CD14-positive monocyte (primary cell): Measurements from ENCODE around the gene LATS2. TPM values are rescaled to one million over a fixed set of nuclear protein-coding genes. Genes with fewer than 3 reads are reported as not detected.

ENCODE experiments used
- DNase-seq, 3 donors: peaks; one replicate each; pipeline ENCODE4 v3.0.0-alpha.2; 2011 to 2022
- H2AFZ ChIP-seq: 2 replicates; pipeline ENCODE4 v1.6.0; 2012; ENCODE audit warnings: mild to moderate bottlenecking, low read depth, low read length, inconsistent platforms; ENCODE audit not compliant: insufficient read depth, poor library complexity, severe bottlenecking
- H3K27ac ChIP-seq, 2 donors: 1 replicate in 1 of 2; 2 replicates in 1 of 2; pipeline ENCODE4 v1.5.1; 2012 to 2013; ENCODE audit warnings: low read length in 2 of 2, control low read depth in 1 of 2, inconsistent platforms in 1 of 2, low read depth in 1 of 2, mild to moderate bottlenecking in 1 of 2
- H3K27me3 ChIP-seq, 2 donors: one replicate each; pipeline versions ENCODE4 v1.6.0 to v1.6.1; 2011 to 2013; ENCODE audit warnings: low read length in 2 of 2; ENCODE audit not compliant: control insufficient read depth in 2 of 2, insufficient read depth in 2 of 2
- H3K36me3 ChIP-seq, 2 donors: replicated peaks in 1 of 2; 1 replicate in 1 of 2; 2 replicates in 1 of 2; pipeline versions ENCODE4 v1.5.1 to v1.6.1; 2012 to 2013; ENCODE audit warnings: low read length in 2 of 2, control low read depth in 1 of 2, inconsistent platforms in 1 of 2, mild to moderate bottlenecking in 1 of 2; ENCODE audit not compliant: insufficient read depth in 2 of 2, control insufficient read depth in 1 of 2
- H3K4me1 ChIP-seq, 2 donors: 1 replicate in 1 of 2; 2 replicates in 1 of 2; pipeline versions ENCODE4 v1.5.1 to v1.6.1; 2012 to 2013; ENCODE audit warnings: low read length in 2 of 2, control low read depth in 1 of 2, inconsistent platforms in 1 of 2, mild to moderate bottlenecking in 1 of 2, moderate library complexity in 1 of 2; ENCODE audit not compliant: insufficient read depth in 2 of 2, control insufficient read depth in 1 of 2
- H3K4me2 ChIP-seq: replicated peaks from 2 replicates; pipeline ENCODE3; 2012; ENCODE audit warnings: low read length, moderate library complexity, mild to moderate bottlenecking; ENCODE audit not compliant: poor library complexity, severe bottlenecking; ENCODE audit errors: extremely low read depth
- H3K4me3 ChIP-seq, 3 experiments: fragments of 200-600 bp in 1 of 3; sonication (generic) in 1 of 3; replicated peaks in 1 of 3; 1 replicate in 2 of 3; 2 replicates in 1 of 3; pipeline ENCODE4 v1.5.1; 2011 to 2013; ENCODE audit warnings: low read length in 3 of 3, mild to moderate bottlenecking in 3 of 3, control low read depth in 2 of 3, low read depth in 2 of 3, inconsistent platforms in 1 of 3, moderate library complexity in 1 of 3
- H3K79me2 ChIP-seq: 2 replicates; pipeline ENCODE4 v1.6.0; 2012; ENCODE audit warnings: mild to moderate bottlenecking, control low read depth, inconsistent platforms, low read length, moderate library complexity; ENCODE audit not compliant: insufficient read depth
- H3K9ac ChIP-seq: 2 replicates; pipeline ENCODE4 v1.6.0; 2017; ENCODE audit warnings: low read length, mild to moderate bottlenecking; ENCODE audit not compliant: insufficient read depth, poor library complexity, severe bottlenecking
- H3K9me3 ChIP-seq, 2 donors: replicated peaks in 1 of 2; 1 replicate in 1 of 2; 2 replicates in 1 of 2; pipeline versions ENCODE4 v1.5.1 to v1.6.1; 2012 to 2013; ENCODE audit warnings: low read length in 2 of 2, control low read depth in 1 of 2; ENCODE audit not compliant: control insufficient read depth in 1 of 2, insufficient read depth in 1 of 2
- H4K20me1 ChIP-seq: 2 replicates; pipeline ENCODE4 v1.6.0; 2012; ENCODE audit warnings: mild to moderate bottlenecking, low read length, control low read depth, moderate library complexity; ENCODE audit not compliant: insufficient read depth
- H3K27ac Mint-ChIP-seq, 7 donors: one replicate each; pipeline ENCODE4 v1.8.0; 2020; ENCODE audit warnings: mild to moderate bottlenecking in 7 of 7, mixed read lengths in 7 of 7, moderate library complexity in 6 of 7, inconsistent platforms in 2 of 7
- H3K27me3 Mint-ChIP-seq, 3 donors: one replicate each; pipeline ENCODE4 v1.8.0; 2021 to 2022; ENCODE audit warnings: low read depth in 3 of 3, mild to moderate bottlenecking in 3 of 3, mixed read lengths in 3 of 3, moderate library complexity in 3 of 3, inconsistent platforms in 1 of 3
- H3K36me3 Mint-ChIP-seq, 2 donors: one replicate each; pipeline ENCODE4 v1.8.0; 2020; ENCODE audit warnings: mixed read lengths in 2 of 2, inconsistent platforms in 1 of 2, mild to moderate bottlenecking in 1 of 2
- H3K4me1 Mint-ChIP-seq: one replicate; pipeline ENCODE4 v1.8.0; 2020; ENCODE audit warnings: mild to moderate bottlenecking, mixed read lengths
- H3K4me3 Mint-ChIP-seq, 2 donors: one replicate each; pipeline ENCODE4 v1.8.0; 2020; ENCODE audit warnings: mild to moderate bottlenecking in 2 of 2, mixed read lengths in 2 of 2, moderate library complexity in 1 of 2
- H3K9me3 Mint-ChIP-seq, 7 donors: one replicate each; pipeline ENCODE4 v1.8.0; 2020 to 2022; ENCODE audit warnings: mixed read lengths in 7 of 7, mild to moderate bottlenecking in 6 of 7, moderate library complexity in 6 of 7, inconsistent platforms in 2 of 7
- WGBS: methylation state at CpG from one replicate; pipeline ENCODE4 v1.1.5; 2013; ENCODE audit warnings: missing lambda C conversion rate; ENCODE audit not compliant: insufficient coverage; 5-methylcytosine and 5-hydroxymethylcytosine counted together
- intact Hi-C, 2 donors: fragments of 100-400 bp; cut with micrococcal nuclease; formaldehyde crosslinking; loops; one replicate each; pipeline versions ENCODE4 v1.15.0 to v1.15.1; 2023
- polyA plus RNA-seq, 3 donors: library from polyadenylated mRNA; depleted of rRNA in 1 of 3; unstranded in 2 of 3; stranded (reverse) in 1 of 3; fragments of 300-500 nt in 2 of 3; fragments of >200 nt in 1 of 3; fragmentation: Illumina TruSeq in 2 of 3; gene quantifications; 1 replicate in 2 of 3; 2 replicates in 1 of 3; pipeline ENCODE4 v1.2.3, GENCODE V29; 2012 to 2021
- TF ChIP-seq, protein P1 (sequence below): fragments of 200-600 bp; IDR thresholded peaks from one replicate; pipeline ENCODE4 v1.8.0; 2022; ENCODE audit warnings: antibody characterized with exemption, mild to moderate bottlenecking

The LATS2 gene
- polyA plus RNA-seq, 3 donors: 0.96 to 11.2 (median 1.0) TPM

DNA sequence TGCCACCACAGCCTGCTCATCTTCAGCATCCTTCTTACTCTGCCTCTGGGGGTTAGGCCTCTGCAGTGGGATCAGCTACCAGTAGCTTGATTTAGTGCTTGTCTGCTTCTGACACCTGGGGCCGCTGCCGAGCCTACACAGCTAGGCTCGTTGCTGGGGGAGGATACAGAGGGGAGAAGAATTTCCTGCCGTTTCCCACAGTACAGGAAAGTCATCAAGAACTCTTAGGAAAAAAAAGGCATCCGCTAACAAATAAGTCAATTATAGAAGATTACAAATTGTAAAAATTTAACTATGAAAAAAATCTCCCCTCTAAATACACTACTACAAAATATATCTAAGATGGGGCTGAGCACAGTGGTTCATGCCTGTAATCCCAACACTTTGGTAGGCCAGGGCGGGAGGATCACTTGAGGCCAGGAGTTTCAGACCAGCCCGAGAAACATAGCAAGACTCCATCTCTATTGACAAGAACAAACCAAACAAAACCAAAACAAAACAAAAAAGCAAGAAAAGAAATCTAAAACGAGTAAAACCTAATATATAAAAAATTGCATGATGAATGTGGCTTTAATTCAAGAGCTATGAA lies 26.7 kb downstream of the LATS2 start:
- peaks cover 89% of the 10 kb centered on the region for H3K79me2 ChIP-seq

DNA sequence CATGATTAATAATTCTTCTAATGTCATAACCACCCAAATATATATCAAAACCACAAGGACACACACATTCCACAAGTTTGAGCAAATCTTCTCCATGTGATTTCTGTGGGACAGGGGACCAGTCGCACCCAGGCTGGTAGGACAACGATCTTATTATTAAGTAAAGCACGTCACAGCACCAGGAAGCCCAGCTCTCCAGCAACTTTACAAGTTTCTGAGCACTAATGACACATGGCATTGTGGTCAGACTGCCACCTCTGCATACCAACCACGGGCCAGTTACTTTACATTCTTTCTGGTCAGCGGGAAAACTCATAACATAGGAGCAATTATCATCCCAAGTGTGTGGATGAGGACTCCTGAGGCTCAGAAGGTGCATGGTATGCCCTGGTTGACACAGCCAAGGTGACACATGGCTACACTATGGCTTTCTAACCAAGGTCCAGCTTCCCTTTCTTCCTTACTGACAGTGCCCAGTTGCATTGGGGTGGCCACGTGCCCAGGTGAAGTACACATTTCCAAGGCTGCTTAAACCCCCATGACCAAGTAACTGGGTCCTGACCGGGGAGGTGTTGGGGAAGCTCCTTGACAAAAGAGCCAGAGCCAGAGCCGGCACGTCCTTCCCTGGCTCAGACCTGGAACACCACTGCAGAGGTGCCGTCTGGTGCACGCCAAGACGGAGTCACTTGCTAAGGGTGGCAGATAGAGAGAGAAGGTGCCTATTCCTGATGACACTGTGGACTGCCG lies 27.4 kb downstream of the LATS2 start:
- DNase-seq: no peak
- intact Hi-C loops: no loop called here
- Mint-ChIP-seq H3K9me3 (peaks cover 0 to 3% (median 0%) of the 10 kb centered on the region in 7 donors), H3K27ac (peak overlapping the region in 6 of 7 donors; percentile 15 to 79 (median 53)), H3K36me3 (peaks cover 4 to 29% of the 10 kb centered on the region in 2 donors), H3K4me1 (peaks cover 63% of the 10 kb centered on the region), H3K4me3 (no peak overlapping the region), H3K27me3 (peaks cover 0 to 5% (median 3%) of the 10 kb centered on the region in 3 donors)
- peaks cover 96% of the 10 kb centered on the region for H3K79me2 ChIP-seq
- H3K27ac ChIP-seq: peak overlapping the region in 1 of 2 donors; percentile 33
- H2AFZ ChIP-seq: no peak overlapping the region
- H3K9ac ChIP-seq: no peak overlapping the region
- peaks cover 0 to 2% of the 10 kb centered on the region in 2 donors for H3K36me3 ChIP-seq
- no peak overlapping the region for H3K4me3 ChIP-seq
- no peaks in the 10 kb centered on the region for H3K27me3 ChIP-seq
- peaks cover 91% of the 10 kb centered on the region for H4K20me1 ChIP-seq
- H3K4me2 ChIP-seq: no peak overlapping the region
- TF ChIP-seq, protein P1, sequence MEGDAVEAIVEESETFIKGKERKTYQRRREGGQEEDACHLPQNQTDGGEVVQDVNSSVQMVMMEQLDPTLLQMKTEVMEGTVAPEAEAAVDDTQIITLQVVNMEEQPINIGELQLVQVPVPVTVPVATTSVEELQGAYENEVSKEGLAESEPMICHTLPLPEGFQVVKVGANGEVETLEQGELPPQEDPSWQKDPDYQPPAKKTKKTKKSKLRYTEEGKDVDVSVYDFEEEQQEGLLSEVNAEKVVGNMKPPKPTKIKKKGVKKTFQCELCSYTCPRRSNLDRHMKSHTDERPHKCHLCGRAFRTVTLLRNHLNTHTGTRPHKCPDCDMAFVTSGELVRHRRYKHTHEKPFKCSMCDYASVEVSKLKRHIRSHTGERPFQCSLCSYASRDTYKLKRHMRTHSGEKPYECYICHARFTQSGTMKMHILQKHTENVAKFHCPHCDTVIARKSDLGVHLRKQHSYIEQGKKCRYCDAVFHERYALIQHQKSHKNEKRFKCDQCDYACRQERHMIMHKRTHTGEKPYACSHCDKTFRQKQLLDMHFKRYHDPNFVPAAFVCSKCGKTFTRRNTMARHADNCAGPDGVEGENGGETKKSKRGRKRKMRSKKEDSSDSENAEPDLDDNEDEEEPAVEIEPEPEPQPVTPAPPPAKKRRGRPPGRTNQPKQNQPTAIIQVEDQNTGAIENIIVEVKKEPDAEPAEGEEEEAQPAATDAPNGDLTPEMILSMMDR: no peak
- peaks cover 24 to 62% of the 10 kb centered on the region in 2 donors for H3K4me1 ChIP-seq
- no peaks in the 10 kb centered on the region for H3K9me3 ChIP-seq
- 92% methylated on average over 9 of the region's 13 CpGs for WGBS

More for the DNA sequence above, 26.7 kb downstream of the LATS2 start:
- no peaks in the 10 kb centered on the region for H3K27me3 ChIP-seq
- H3K9me3 ChIP-seq: no peaks in the 10 kb centered on the region
- DNase-seq: no peak
- H2AFZ ChIP-seq: no peak overlapping the region
- H3K4me1 ChIP-seq: peaks cover 30 to 69% of the 10 kb centered on the region in 2 donors
- H4K20me1 ChIP-seq: peaks cover 91% of the 10 kb centered on the region
- no peak overlapping the region for H3K4me3 Mint-ChIP-seq
- no peak overlapping the region for H3K9ac ChIP-seq
- TF ChIP-seq, protein P1: no peak
- peaks cover 70% of the 10 kb centered on the region for H3K4me1 Mint-ChIP-seq
- peak overlapping the region in 4 of 7 donors; percentile 15 to 79 (median 56) for H3K27ac Mint-ChIP-seq
- H3K27ac ChIP-seq: peak overlapping the region in 1 of 2 donors; percentile 28
- H3K4me2 ChIP-seq: no peak overlapping the region
- H3K4me3 ChIP-seq: no peak overlapping the region
- intact Hi-C loops: no loop called here
- 0% methylated on average over 2 of the region's 8 CpGs for WGBS
- H3K27me3 Mint-ChIP-seq: peaks cover 0 to 4% (median 3%) of the 10 kb centered on the region in 3 donors
- H3K36me3 ChIP-seq: no peaks in the 10 kb centered on the region
- peaks cover 5 to 26% of the 10 kb centered on the region in 2 donors for H3K36me3 Mint-ChIP-seq
- peaks cover 0 to 3% (median 0%) of the 10 kb centered on the region in 7 donors for H3K9me3 Mint-ChIP-seq
